ENCODE data around the gene PRRX1. TPM values are rescaled to one million over a fixed set of nuclear protein-coding genes. Genes with fewer than 3 reads are reported as not detected.

PRRX1 gene
- polyA plus RNA-seq (2013, experiment 1 of 2): 0.08 TPM
- polyA plus RNA-seq (2013, experiment 2 of 2): 0.14 TPM

DNA sequence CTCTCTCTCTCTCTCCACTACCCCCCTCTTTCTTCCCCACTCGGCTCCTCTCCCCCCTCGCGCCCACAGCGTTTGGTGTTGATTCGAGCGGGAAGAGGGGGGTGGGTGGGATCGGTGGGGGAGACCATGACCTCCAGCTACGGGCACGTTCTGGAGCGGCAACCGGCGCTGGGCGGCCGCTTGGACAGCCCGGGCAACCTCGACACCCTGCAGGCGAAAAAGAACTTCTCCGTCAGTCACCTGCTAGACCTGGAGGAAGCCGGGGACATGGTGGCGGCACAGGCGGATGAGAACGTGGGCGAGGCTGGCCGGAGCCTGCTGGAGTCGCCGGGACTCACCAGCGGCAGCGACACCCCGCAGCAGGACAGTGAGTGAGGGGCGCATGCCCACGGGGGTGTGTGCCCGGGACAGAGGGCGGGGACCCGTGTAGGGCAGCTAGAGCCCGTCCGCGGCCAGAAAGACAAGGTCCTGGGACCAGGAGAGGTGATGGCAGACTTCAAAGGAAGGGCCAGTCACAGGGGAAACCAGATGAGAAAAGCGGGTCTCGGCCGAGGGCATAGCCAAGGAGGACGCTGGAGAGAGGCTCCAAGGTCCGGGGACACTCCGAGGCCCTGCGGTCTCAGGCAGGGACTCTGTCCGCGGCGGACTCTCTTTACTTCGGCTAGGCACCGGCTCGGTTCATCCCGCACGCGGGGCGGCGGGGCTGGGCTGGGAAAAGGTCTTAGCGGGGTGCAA lies at the start of gene PRRX1:
Gene PRRX1 (plus strand): TSS at position 39 of the 735 bp plus-strand sequence. CDS start 88 bp downstream, at position 127.
- Histone ChIP-seq H3K79me1 (ENCODE audit: low read length) (no peaks in the 10 kb centered on the region), H3K9ac (ENCODE audit: low read length) (peak within 1 kb of the TSS; percentile 5), H2BK120ac (ENCODE audit: low read depth, low read length) (no peak within 1 kb of the TSS), H3K4me1 (ENCODE audit: control insufficient read depth, low read depth, low read length) (peaks cover 2% of the 10 kb centered on the region), H3K56ac (ENCODE audit: low read length) (peak within 1 kb of the TSS; percentile 22), H4K5ac (ENCODE audit: low read length) (no peak within 1 kb of the TSS), H2BK5ac (ENCODE audit: low read length) (no peak within 1 kb of the TSS), H4K8ac (ENCODE audit: low read depth, low read length) (no peak within 1 kb of the TSS), H3K4ac (ENCODE audit: low read depth, low read length) (no peak within 1 kb of the TSS), H3K4me3 (ENCODE audit: low read length) (no peak within 1 kb of the TSS), H2AK5ac (ENCODE audit: low read length) (no peak within 1 kb of the TSS), H3K18ac (ENCODE audit: low read length) (no peak within 1 kb of the TSS), H2BK15ac (replicated peaks; ENCODE audit: low read depth) (no peak within 1 kb of the TSS), H3K36me3 (ENCODE audit: control insufficient read depth, insufficient read depth, low read length) (no peaks in the 10 kb centered on the region), H3K23ac (ENCODE audit: low read length) (no peak within 1 kb of the TSS), H3K4me2 (ENCODE audit: low read length) (peak within 1 kb of the TSS; percentile 41), H3K79me2 (ENCODE audit: control insufficient read depth, insufficient read depth, low read length) (no peaks in the 10 kb centered on the region), H3K27ac (ENCODE audit: low read depth, low read length) (no peak within 1 kb of the TSS), H3K27me3 (ENCODE audit: insufficient read depth, low read length, poor library complexity) (peaks cover 83% of the 10 kb centered on the region)
- DNase-seq: peak; percentile 43
- WGBS (ENCODE audit: extremely low coverage, insufficient coverage, low lambda C conversion rate): no CpG with 5 or more reads among the region's 56 CpGs

DNA sequence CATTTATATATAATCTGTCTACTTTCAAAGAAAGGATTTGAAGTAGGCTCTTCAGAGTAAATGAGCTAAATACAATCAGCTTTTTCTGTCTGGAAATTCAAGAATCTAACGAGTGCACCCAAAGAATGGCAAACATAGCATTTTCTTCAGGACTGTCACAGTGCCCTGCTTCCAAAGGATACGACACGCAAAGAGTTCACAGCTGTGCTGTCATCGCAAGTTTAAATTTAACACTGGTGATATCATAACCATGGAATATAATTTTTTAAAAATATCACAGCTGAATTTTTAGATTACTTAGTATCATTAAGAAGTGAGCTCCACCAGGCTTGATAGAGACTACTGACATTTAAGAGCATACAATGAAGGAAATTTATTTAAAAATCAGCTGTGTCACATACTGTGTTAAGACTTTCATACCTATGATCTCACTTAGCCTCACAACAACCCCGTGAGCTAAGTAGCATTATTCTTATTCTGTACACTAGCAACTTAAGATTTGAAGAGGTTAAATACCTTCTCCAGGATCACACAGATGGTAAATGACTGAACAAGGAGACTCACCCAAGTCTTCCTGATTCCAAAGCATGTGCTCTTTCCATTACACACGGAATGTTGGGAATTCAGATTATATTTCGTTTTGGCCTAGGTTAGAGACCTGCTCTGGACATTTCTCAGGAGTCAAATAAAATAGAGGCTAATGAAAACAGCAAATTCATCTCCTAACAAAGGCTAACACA lies 46.2 kb upstream of the PRRX1 start:
- DNase-seq: no peak
- H3K4ac ChIP-seq (ENCODE audit: low read depth, low read length): no peak overlapping the region
- no peaks in the 10 kb centered on the region for H3K36me3 ChIP-seq (ENCODE audit: control insufficient read depth, insufficient read depth, low read length)
- H2BK120ac ChIP-seq (ENCODE audit: low read depth, low read length): no peak overlapping the region
- no peak overlapping the region for H3K4me3 ChIP-seq (ENCODE audit: low read length)
- H3K4me2 ChIP-seq (ENCODE audit: low read length): no peak overlapping the region
- WGBS (ENCODE audit: extremely low coverage, insufficient coverage, low lambda C conversion rate): no CpG with 5 or more reads among the region's 7 CpGs
- no peak overlapping the region for H3K27ac ChIP-seq (ENCODE audit: low read depth, low read length)
- no peak overlapping the region for H2AK5ac ChIP-seq (ENCODE audit: low read length)
- H3K27me3 ChIP-seq (ENCODE audit: insufficient read depth, low read length, poor library complexity): no peaks in the 10 kb centered on the region
- no peaks in the 10 kb centered on the region for H3K79me1 ChIP-seq (ENCODE audit: low read length)
- no peak overlapping the region for H3K23ac ChIP-seq (ENCODE audit: low read length)
- no peak overlapping the region for H2BK5ac ChIP-seq (ENCODE audit: low read length)
- H4K8ac ChIP-seq (ENCODE audit: low read depth, low read length): no peak overlapping the region
- H3K4me1 ChIP-seq (ENCODE audit: control insufficient read depth, low read depth, low read length): no peaks in the 10 kb centered on the region
- H3K18ac ChIP-seq (ENCODE audit: low read length): no peak overlapping the region
- no peaks in the 10 kb centered on the region for H3K79me2 ChIP-seq (ENCODE audit: control insufficient read depth, insufficient read depth, low read length)
- H2BK15ac ChIP-seq (replicated peaks; ENCODE audit: low read depth): no peak overlapping the region
- no peak overlapping the region for H3K56ac ChIP-seq (ENCODE audit: low read length)
- no peak overlapping the region for H4K5ac ChIP-seq (ENCODE audit: low read length)
- no peak overlapping the region for H3K9ac ChIP-seq (ENCODE audit: low read length)

DNA sequence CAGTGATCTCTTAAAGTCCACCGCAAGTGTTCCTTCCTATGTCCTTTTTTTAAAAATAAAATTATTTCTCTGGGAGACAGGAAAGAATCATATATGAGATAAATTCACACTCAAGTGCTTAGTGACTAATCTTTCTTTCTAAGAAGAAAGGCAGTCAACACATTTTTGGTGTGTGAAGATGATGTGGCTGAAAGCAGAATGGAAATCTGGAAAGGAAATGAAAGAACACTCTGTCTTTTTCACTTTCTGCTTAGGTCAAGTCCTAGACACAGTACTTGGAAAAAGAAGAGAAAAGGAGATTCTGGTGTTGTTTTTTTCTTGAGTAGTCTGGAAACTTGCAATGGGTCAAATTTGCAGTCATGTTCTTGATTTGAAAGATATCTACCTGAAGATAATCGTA lies 45.5 kb upstream of the PRRX1 start:
- Histone ChIP-seq H3K56ac (ENCODE audit: low read length) (no peak overlapping the region), H3K4ac (ENCODE audit: low read depth, low read length) (no peak overlapping the region), H3K23ac (ENCODE audit: low read length) (no peak overlapping the region), H4K5ac (ENCODE audit: low read length) (no peak overlapping the region), H3K4me2 (ENCODE audit: low read length) (no peak overlapping the region), H3K4me1 (ENCODE audit: control insufficient read depth, low read depth, low read length) (no peaks in the 10 kb centered on the region), H4K8ac (ENCODE audit: low read depth, low read length) (no peak overlapping the region), H3K18ac (ENCODE audit: low read length) (no peak overlapping the region), H2BK5ac (ENCODE audit: low read length) (no peak overlapping the region), H3K27ac (ENCODE audit: low read depth, low read length) (no peak overlapping the region), H3K4me3 (ENCODE audit: low read length) (no peak overlapping the region), H2AK5ac (ENCODE audit: low read length) (no peak overlapping the region), H3K9ac (ENCODE audit: low read length) (no peak overlapping the region), H2BK120ac (ENCODE audit: low read depth, low read length) (no peak overlapping the region), H2BK15ac (replicated peaks; ENCODE audit: low read depth) (no peak overlapping the region), H3K79me2 (ENCODE audit: control insufficient read depth, insufficient read depth, low read length) (no peaks in the 10 kb centered on the region), H3K79me1 (ENCODE audit: low read length) (no peaks in the 10 kb centered on the region), H3K27me3 (ENCODE audit: insufficient read depth, low read length, poor library complexity) (no peaks in the 10 kb centered on the region), H3K36me3 (ENCODE audit: control insufficient read depth, insufficient read depth, low read length) (no peaks in the 10 kb centered on the region)
- WGBS (ENCODE audit: extremely low coverage, insufficient coverage, low lambda C conversion rate): 100% methylated on average over 1 of the region's 2 CpGs
- DNase-seq: no peak

DNA sequence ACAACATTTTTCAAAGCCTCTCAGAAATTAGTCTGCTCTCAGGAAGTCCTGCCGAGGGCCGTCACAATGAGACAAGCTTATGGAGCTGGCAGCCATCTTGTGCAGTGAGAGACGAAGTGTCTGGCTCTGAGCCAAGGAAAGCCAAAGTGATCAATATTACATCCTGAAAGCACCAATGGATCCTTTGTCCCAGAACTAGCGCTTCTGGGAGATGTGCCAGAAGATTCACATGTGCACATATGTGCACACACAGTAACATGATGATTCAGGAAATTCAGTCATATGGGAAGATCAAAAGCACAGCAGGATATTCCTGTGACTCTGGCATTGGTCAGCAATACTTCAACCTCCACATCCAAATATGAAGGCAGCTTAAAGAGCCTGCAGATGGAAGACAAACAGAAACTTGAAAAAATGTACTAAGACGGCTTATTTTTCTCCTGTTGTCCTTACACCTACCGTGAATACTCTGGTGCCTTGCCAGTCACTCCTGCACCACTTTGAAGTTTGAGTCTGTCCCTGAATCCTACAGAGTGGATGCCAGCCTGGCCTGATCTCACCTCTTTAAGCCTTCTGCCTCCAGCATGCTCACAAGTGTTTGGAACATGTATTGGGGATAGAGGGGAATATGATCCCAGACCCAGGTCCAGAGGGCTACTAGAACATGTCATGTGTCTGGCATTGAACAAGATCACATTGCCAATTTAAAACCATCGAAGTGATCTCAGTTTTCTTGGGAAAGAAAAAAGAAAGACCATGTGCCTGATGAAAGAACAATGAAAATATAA lies 44.5 kb upstream of the PRRX1 start:
- no peak for DNase-seq
- Histone ChIP-seq H2BK5ac (ENCODE audit: low read length) (no peak overlapping the region), H3K56ac (ENCODE audit: low read length) (no peak overlapping the region), H4K8ac (ENCODE audit: low read depth, low read length) (no peak overlapping the region), H3K27ac (ENCODE audit: low read depth, low read length) (no peak overlapping the region), H3K79me1 (ENCODE audit: low read length) (no peaks in the 10 kb centered on the region), H3K4ac (ENCODE audit: low read depth, low read length) (no peak overlapping the region), H3K27me3 (ENCODE audit: insufficient read depth, low read length, poor library complexity) (no peaks in the 10 kb centered on the region), H2BK15ac (replicated peaks; ENCODE audit: low read depth) (no peak overlapping the region), H3K4me2 (ENCODE audit: low read length) (no peak overlapping the region), H3K4me1 (ENCODE audit: control insufficient read depth, low read depth, low read length) (no peaks in the 10 kb centered on the region), H2BK120ac (ENCODE audit: low read depth, low read length) (no peak overlapping the region), H3K4me3 (ENCODE audit: low read length) (no peak overlapping the region), H3K79me2 (ENCODE audit: control insufficient read depth, insufficient read depth, low read length) (no peaks in the 10 kb centered on the region), H3K9ac (ENCODE audit: low read length) (no peak overlapping the region), H2AK5ac (ENCODE audit: low read length) (no peak overlapping the region), H4K5ac (ENCODE audit: low read length) (no peak overlapping the region), H3K18ac (ENCODE audit: low read length) (no peak overlapping the region), H3K23ac (ENCODE audit: low read length) (no peak overlapping the region), H3K36me3 (ENCODE audit: control insufficient read depth, insufficient read depth, low read length) (no peaks in the 10 kb centered on the region)
- no CpG with 5 or more reads among the region's 7 CpGs for WGBS (ENCODE audit: extremely low coverage, insufficient coverage, low lambda C conversion rate)

DNA sequence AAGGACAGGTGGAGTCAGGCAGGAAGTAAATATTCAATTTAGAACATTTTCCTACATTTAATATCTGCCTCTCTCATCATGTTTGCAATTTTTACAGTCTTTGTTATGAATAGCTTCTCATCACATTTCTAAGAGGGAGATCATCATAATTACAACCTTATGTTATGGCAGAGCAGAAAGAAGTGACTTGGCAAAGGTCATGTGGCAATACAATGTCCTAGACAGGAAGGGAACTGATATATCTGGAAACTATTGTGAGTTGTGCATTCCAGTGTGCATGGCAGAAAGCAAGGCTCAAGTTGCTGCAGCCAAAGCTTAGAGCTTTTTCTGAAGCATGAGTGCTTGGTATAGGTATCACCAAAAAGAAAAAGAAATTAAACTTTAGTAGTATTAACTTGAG lies 43.8 kb upstream of the PRRX1 start:
- Histone ChIP-seq H2BK5ac (ENCODE audit: low read length) (no peak overlapping the region), H3K4ac (ENCODE audit: low read depth, low read length) (no peak overlapping the region), H3K23ac (ENCODE audit: low read length) (no peak overlapping the region), H3K36me3 (ENCODE audit: control insufficient read depth, insufficient read depth, low read length) (no peaks in the 10 kb centered on the region), H3K56ac (ENCODE audit: low read length) (no peak overlapping the region), H3K27me3 (ENCODE audit: insufficient read depth, low read length, poor library complexity) (no peaks in the 10 kb centered on the region), H3K79me1 (ENCODE audit: low read length) (no peaks in the 10 kb centered on the region), H3K9ac (ENCODE audit: low read length) (no peak overlapping the region), H3K4me2 (ENCODE audit: low read length) (no peak overlapping the region), H4K5ac (ENCODE audit: low read length) (no peak overlapping the region), H2AK5ac (ENCODE audit: low read length) (no peak overlapping the region), H3K4me1 (ENCODE audit: control insufficient read depth, low read depth, low read length) (no peaks in the 10 kb centered on the region), H2BK120ac (ENCODE audit: low read depth, low read length) (no peak overlapping the region), H3K79me2 (ENCODE audit: control insufficient read depth, insufficient read depth, low read length) (no peaks in the 10 kb centered on the region), H3K4me3 (ENCODE audit: low read length) (no peak overlapping the region), H2BK15ac (replicated peaks; ENCODE audit: low read depth) (no peak overlapping the region), H4K8ac (ENCODE audit: low read depth, low read length) (no peak overlapping the region), H3K18ac (ENCODE audit: low read length) (no peak overlapping the region), H3K27ac (ENCODE audit: low read depth, low read length) (no peak overlapping the region)
- no peak for DNase-seq
